Measurements from ENCODE around the gene ZNF48. TPM values are rescaled to one million over a fixed set of nuclear protein-coding genes. Genes with fewer than 3 reads are reported as not detected.
"Not testable (repeated sequence)": the region's sequence is repeated elsewhere in the genome, so short reads cannot be mapped to it uniquely, and the experiment has no call there.

ZNF48 gene
- total RNA-seq, 1 donor from 2014 or later = 13.4 TPM

- peak overlapping the region; percentile 81 for H3K4me3 Mint-ChIP-seq (ENCODE audit: low read depth)
- H3K27ac Mint-ChIP-seq = peak overlapping the region; percentile 97
- intact Hi-C loops (cut with micrococcal nuclease) = no loop called here
- no peaks in the 10 kb centered on the region for H3K9me3 Mint-ChIP-seq
- H3K4me1 Mint-ChIP-seq (ENCODE audit: low read depth) = peaks cover 32% of the 10 kb centered on the region
- no peaks in the 10 kb centered on the region for H3K27me3 Mint-ChIP-seq (ENCODE audit: low read depth)
- peaks cover 29% of the 10 kb centered on the region for H3K36me3 Mint-ChIP-seq (ENCODE audit: low read depth)
- no peak for DNase-seq (ENCODE audit: low spot score)
Observed at GRCh38 chr16:30383521-30383920, 11.7 kb upstream of the ZNF48 start.

DNA sequence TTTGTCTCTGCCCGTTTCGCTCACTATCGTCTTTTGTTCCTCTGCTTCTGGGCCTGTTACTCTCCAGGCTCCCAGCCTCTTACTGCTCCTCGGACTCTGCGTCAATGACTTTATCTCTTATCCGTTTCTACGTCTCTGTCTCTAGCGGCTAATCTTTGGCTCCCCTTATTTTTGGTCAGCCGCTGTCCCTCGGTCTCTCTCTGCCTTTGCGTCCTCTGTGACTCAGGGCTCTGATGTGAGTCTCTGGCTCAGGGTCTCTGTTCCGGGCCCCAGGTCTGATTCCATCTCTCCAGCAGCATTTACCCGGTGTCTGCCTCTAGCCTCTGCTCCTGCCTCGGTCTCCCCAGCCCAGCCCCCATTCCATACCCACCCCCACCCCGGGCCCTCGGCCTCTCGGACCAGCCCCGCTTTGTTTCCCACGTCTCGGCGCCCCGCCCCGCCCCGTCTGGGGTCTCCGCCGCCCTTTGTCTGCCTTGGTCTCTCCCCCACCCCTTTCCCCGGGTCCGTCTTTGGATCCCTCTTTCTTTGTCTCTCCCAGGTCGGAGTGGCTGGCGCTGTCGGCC is 547 bp upstream of the ZNF48 start:
- Mint-ChIP-seq H3K4me3 (ENCODE audit: low read depth) (peak overlapping the region; percentile 86), H3K27ac (peak overlapping the region; percentile 78), H3K27me3 (ENCODE audit: low read depth) (no peaks in the 10 kb centered on the region), H3K36me3 (ENCODE audit: low read depth) (peaks cover 28% of the 10 kb centered on the region), H3K9me3 (no peaks in the 10 kb centered on the region), H3K4me1 (ENCODE audit: low read depth) (peaks cover 26% of the 10 kb centered on the region)
- no peak for DNase-seq (ENCODE audit: low spot score)
- intact Hi-C loops (cut with micrococcal nuclease) = loop anchor here (1.0 kb wide), 1 partner anchor 12 kb away; the partner anchor contains the start of gene SEPTIN1

DNA sequence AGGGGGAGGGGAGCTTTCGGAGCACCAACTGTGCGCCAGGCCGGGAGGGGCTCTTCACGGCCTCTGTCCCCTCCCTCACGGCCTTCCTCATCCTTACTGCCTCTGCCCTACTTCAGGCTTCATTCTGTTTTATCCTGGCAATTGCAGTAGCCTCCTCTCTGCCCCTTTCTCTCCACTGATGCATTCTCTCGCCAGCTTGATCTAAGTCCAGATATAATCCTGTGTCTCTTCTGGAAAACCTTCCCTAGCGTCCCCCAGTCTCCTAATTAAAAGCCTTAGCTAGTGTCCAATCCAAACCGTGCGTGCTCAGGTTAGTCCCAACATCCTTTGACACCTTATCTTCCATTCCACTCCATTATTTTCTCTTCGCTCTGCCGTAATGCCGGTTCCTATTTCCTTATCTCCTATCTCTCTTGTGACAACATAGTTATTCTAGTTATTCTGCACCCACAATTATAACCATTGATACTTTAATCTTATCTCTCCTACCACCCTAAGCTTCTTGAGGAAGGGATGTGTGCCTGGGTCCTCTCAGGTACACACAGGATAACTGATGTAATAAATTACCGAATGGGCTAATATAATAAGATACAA is 869 bp downstream of the ZNF48 start:
- intact Hi-C loops (cut with micrococcal nuclease) = loop anchor here (1.0 kb wide), 1 partner anchor 14 kb away; the partner anchor contains the start of gene SEPTIN1
- Mint-ChIP-seq H3K9me3 (no peaks in the 10 kb centered on the region), H3K27ac (peak overlapping the region; percentile 88), H3K4me1 (ENCODE audit: low read depth) (peaks cover 37% of the 10 kb centered on the region), H3K36me3 (ENCODE audit: low read depth) (peaks cover 28% of the 10 kb centered on the region), H3K27me3 (ENCODE audit: low read depth) (no peaks in the 10 kb centered on the region), H3K4me3 (ENCODE audit: low read depth) (peak overlapping the region; percentile 87)
- no peak for DNase-seq (ENCODE audit: low spot score)

- H3K4me1 Mint-ChIP-seq (ENCODE audit: low read depth) = peaks cover 40% of the 10 kb centered on the region
- intact Hi-C loops (cut with micrococcal nuclease); H3K27ac Mint-ChIP-seq: not testable (repeated sequence)
Observed at GRCh38 chr16:30396627-30397026, 1.4 kb downstream of the ZNF48 start.

DNA sequence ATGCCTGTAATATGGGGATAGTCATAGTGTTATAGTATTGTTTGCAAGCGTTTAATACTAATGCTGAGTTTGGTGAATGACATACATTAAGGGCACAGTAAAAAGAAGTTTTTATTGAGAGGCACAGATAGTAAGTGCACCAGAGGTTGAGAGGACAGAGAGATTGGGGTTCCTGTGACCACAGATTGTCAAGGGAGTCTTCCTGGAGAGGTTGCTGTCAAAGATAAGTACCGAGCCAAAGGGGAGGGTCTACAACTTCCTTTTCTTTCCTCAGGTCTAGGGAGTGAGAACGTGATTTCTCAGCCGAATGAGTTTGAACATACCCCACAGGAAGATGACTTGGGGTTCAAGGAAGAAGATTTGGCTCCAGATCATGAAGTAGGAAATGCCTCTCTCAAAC is 1.8 kb downstream of the ZNF48 start:
- H3K4me3 Mint-ChIP-seq (ENCODE audit: low read depth) = peak overlapping the region; percentile 87
- H3K27me3 Mint-ChIP-seq (ENCODE audit: low read depth) = no peaks in the 10 kb centered on the region
- H3K36me3 Mint-ChIP-seq (ENCODE audit: low read depth) = peaks cover 28% of the 10 kb centered on the region
- H3K27ac Mint-ChIP-seq = no peak overlapping the region
- DNase-seq (ENCODE audit: low spot score) = no peak
- H3K9me3 Mint-ChIP-seq = no peaks in the 10 kb centered on the region
- peaks cover 41% of the 10 kb centered on the region for H3K4me1 Mint-ChIP-seq (ENCODE audit: low read depth)
- intact Hi-C loops (cut with micrococcal nuclease) = no loop called here

More at GRCh38 chr16:30396627-30397026, 1.4 kb downstream of the ZNF48 start:
- DNase-seq (ENCODE audit: low spot score); H3K9me3 Mint-ChIP-seq; H3K27me3 Mint-ChIP-seq (ENCODE audit: low read depth): not testable (repeated sequence)
- H3K36me3 Mint-ChIP-seq (ENCODE audit: low read depth) = peaks cover 28% of the 10 kb centered on the region
- peak overlapping the region; percentile 87 for H3K4me3 Mint-ChIP-seq (ENCODE audit: low read depth)

DNA sequence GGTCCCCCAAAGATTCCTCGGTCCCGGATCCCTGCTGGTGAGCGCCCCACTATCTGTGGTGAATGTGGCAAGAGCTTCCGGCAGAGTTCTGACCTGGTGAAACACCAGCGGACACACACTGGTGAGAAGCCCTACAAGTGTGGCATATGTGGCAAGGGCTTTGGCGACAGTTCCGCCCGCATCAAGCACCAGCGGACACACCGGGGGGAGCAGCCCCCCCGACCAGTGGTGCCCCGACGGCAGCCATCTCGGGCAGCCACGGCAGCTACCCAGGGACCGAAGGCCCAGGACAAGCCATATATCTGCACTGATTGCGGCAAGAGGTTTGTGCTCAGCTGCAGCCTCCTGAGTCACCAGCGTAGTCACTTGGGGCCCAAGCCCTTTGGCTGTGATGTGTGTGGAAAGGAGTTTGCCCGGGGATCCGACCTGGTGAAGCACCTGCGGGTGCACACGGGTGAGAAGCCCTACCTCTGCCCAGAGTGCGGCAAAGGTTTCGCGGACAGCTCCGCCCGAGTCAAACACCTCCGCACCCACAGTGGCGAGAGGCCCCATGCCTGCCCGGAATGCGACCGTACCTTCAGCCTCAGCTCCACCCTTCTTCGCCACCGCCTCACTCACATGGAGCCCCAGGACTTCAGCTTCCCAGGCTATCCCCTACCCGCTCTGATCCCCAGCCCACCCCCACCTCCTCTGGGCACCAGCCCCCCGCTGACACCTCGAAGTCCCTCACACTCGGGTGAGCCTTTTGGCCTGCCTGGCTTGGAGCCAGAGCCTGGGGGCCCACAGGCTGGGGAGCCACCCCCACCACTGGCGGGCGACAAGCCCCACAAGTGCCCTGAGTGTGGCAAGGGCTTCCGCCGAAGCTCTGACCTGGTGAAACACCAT is 2.8 kb downstream of the ZNF48 start:
- H3K4me3 Mint-ChIP-seq (ENCODE audit: low read depth) = no peak overlapping the region
- H3K27ac Mint-ChIP-seq = no peak overlapping the region
- DNase-seq (ENCODE audit: low spot score) = no peak
- peaks cover 41% of the 10 kb centered on the region for H3K4me1 Mint-ChIP-seq (ENCODE audit: low read depth)
- H3K36me3 Mint-ChIP-seq (ENCODE audit: low read depth) = peaks cover 28% of the 10 kb centered on the region
- H3K9me3 Mint-ChIP-seq = no peaks in the 10 kb centered on the region
- intact Hi-C loops (cut with micrococcal nuclease) = no loop called here
- H3K27me3 Mint-ChIP-seq (ENCODE audit: low read depth) = no peaks in the 10 kb centered on the region

GRCh38 chr16:30398661-30399434 is 3.6 kb downstream of the ZNF48 start:
- H3K27ac Mint-ChIP-seq = peak overlapping the region; percentile 38
- H3K27me3 Mint-ChIP-seq (ENCODE audit: low read depth) = no peaks in the 10 kb centered on the region
- H3K9me3 Mint-ChIP-seq = no peaks in the 10 kb centered on the region
- intact Hi-C loops (cut with micrococcal nuclease) = no loop called here
- DNase-seq (ENCODE audit: low spot score) = no peak
- H3K4me3 Mint-ChIP-seq (ENCODE audit: low read depth) = peak overlapping the region; percentile 42
- H3K36me3 Mint-ChIP-seq (ENCODE audit: low read depth) = peaks cover 28% of the 10 kb centered on the region
- peaks cover 41% of the 10 kb centered on the region for H3K4me1 Mint-ChIP-seq (ENCODE audit: low read depth)

GRCh38 chr16:30399435-30400186 is 4.4 kb downstream of the ZNF48 start:
- intact Hi-C loops (cut with micrococcal nuclease) = loop anchor here (1.0 to 10.0 kb wide), 3 partner anchors 10 to 305 kb away; partner anchors contain the start of genes CD2BP2, TBX6 and YPEL3
- no peaks in the 10 kb centered on the region for H3K9me3 Mint-ChIP-seq
- no peak for DNase-seq (ENCODE audit: low spot score)
- H3K4me3 Mint-ChIP-seq (ENCODE audit: low read depth) = peak overlapping the region; percentile 86
- peak overlapping the region; percentile 88 for H3K27ac Mint-ChIP-seq
- peaks cover 39% of the 10 kb centered on the region for H3K4me1 Mint-ChIP-seq (ENCODE audit: low read depth)
- H3K27me3 Mint-ChIP-seq (ENCODE audit: low read depth) = no peaks in the 10 kb centered on the region
- peaks cover 28% of the 10 kb centered on the region for H3K36me3 Mint-ChIP-seq (ENCODE audit: low read depth)

- intact Hi-C loops (cut with micrococcal nuclease) = loop anchor here (10.0 kb wide), 2 partner anchors 47 to 307 kb away; partner anchors contain the start of genes CD2BP2, TBX6 and YPEL3
- Mint-ChIP-seq H3K4me3 (ENCODE audit: low read depth) (peak overlapping the region; percentile 61), H3K27ac (peak overlapping the region; percentile 40), H3K9me3 (no peaks in the 10 kb centered on the region), H3K27me3 (ENCODE audit: low read depth) (no peaks in the 10 kb centered on the region), H3K4me1 (ENCODE audit: low read depth) (peaks cover 31% of the 10 kb centered on the region), H3K36me3 (ENCODE audit: low read depth) (peaks cover 21% of the 10 kb centered on the region)
- no peak for DNase-seq (ENCODE audit: low spot score)
Observed at GRCh38 chr16:30401768-30402425, 6.7 kb downstream of the ZNF48 start.

- intact Hi-C loops (cut with micrococcal nuclease) = loop anchor here (2.0 to 10.0 kb wide), 5 partner anchors 24 to 312 kb away; partner anchors contain the start of genes CD2BP2, DCTPP1, MAPK3 and TBX6
- no peak for DNase-seq (ENCODE audit: low spot score)
Observed at GRCh38 chr16:30406795-30407101, 11.5 kb downstream of the ZNF48 start.

DNA sequence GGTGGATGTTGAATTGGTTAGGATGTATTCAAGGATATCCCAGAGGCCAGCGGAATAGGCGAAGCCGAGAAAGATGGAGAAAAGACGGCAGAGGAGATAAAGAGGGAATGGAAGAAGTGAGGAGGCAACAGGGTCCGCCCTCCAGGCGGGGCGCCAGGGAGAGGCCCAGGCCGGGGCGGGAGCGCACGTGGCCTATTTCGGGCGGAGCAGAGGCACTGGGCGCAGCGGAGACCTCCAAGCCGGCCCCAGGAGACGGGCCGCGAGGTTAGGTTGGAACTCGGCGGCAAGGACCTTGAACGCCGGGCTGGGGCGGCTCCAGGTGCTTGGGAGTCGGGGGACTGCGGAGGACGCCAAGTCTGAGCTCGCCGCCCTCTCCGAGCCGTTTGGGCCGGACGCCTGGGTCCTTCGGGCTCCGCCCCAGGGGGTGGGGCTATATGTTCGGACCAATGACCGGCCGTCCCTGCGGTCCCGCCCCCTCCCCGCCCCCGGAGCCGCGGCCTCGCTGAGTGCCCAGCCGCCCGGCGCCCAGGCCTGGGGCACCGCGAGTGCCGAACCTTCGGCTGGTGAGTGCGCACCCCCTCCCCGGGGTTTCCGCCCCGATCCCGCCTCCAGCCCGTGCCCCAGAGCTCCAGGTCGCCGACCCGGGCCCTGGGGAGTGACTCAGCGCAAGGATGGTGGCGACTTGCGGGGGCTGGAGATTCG is 12.0 kb downstream of the ZNF48 start, which contains the start of gene ZNF771:
TSS of gene ZNF771 (plus strand) at position 505 of the 702 bp plus-strand sequence. CDS start 448 bp downstream, outside the sequence.
- peak within 1 kb of the TSS; percentile 95 for H3K4me3 Mint-ChIP-seq (ENCODE audit: low read depth)
- H3K36me3 Mint-ChIP-seq (ENCODE audit: low read depth) = peaks cover 21% of the 10 kb centered on the region
- peaks cover 28% of the 10 kb centered on the region for H3K4me1 Mint-ChIP-seq (ENCODE audit: low read depth)
- H3K27me3 Mint-ChIP-seq (ENCODE audit: low read depth) = no peaks in the 10 kb centered on the region
- no peaks in the 10 kb centered on the region for H3K9me3 Mint-ChIP-seq
- H3K27ac Mint-ChIP-seq = peak within 1 kb of the TSS; percentile 97
- intact Hi-C loops (cut with micrococcal nuclease) = loop anchor here (2.0 to 10.0 kb wide), 5 partner anchors 24 to 312 kb away; partner anchors contain the start of genes CD2BP2, DCTPP1, MAPK3 and TBX6
- peak; percentile 82 for DNase-seq (ENCODE audit: low spot score)

More at GRCh38 chr16:30406795-30407101, 11.5 kb downstream of the ZNF48 start:
- Mint-ChIP-seq H3K4me3 (ENCODE audit: low read depth) (peak overlapping the region; percentile 95), H3K36me3 (ENCODE audit: low read depth) (peaks cover 17% of the 10 kb centered on the region), H3K4me1 (ENCODE audit: low read depth) (peaks cover 24% of the 10 kb centered on the region), H3K9me3 (no peaks in the 10 kb centered on the region), H3K27me3 (ENCODE audit: low read depth) (no peaks in the 10 kb centered on the region), H3K27ac (peak overlapping the region; percentile 97)

Data from activated T-helper 2 cell treated with anti-CD3 and anti-CD28 coated beads, Interferon-gamma antibody, Interleukin-2, Interleukin-4, amounts not matched to agents 10 μg/mL and 5 μg/mL and 100 μg/mL, durations not matched to agents 14 hours and 24 hours and 36 hours (primary cell).